Measurements from ENCODE around the gene CNKSR1. TPM values are rescaled to one million over a fixed set of nuclear protein-coding genes. Genes with fewer than 3 reads are reported as not detected.

The CNKSR1 gene
- polyA plus RNA-seq, 1 of the 3 experiments (the other 2 are of a cell fraction) = 0.49 TPM

DNA sequence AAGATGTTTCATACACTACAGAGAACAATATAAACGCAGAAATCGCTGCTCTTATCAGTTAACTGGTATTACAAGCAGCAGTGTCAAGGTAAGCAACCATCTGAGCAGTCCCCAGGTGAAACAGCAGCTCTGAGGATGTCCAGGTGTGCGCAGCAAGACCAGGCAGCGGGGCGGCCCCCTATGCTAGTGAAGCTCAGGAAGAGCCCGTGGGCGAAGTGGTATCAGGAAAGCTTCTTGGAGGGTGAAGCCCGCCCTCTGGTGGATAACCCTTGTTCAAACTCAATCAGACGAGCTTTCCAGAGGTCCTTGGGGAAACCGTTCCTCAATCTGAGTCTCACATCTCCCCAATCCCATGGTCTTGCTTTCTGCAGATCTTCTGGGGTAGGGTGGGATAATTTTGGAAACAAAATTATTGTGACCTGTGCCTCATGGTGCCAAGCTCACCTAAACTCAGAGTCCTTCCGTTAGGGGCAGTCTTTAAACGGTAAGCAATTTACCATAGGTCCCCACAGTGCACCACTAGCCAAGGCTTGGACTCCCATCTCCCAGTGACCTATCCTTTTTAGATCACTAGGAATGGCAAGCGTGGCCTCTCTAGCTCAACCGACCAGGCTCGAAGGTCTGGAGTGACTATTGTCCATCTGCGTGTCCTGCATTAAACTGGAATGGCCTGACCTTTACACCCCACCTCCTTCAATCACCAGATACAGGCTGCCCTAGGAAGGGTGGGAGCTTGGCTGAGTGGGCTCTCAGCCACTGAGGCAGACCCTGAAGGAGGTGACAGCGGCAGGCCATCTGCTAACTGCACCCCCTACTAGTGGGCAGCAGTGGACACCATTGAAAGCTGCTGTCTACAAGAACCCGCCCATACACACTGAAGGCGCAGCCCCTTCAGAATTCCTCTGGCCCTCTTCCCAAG lies 32.0 kb upstream of the CNKSR1 start:
- H2AFZ ChIP-seq (ENCODE audit: low read depth) = no peak overlapping the region
- CTCF ChIA-PET = interaction anchor here (0.5 to 9.3 kb wide), 39 partner anchors 8 to 280 kb away, joined by 3 to 235 read pairs (median 5); partner anchors contain the start of genes C1orf232, CEP85, FAM110D and PDIK1L
- H3K4me1 ChIP-seq (ENCODE audit: control insufficient read depth in 1 of 2, insufficient read depth in 2 of 2, low read depth in 1 of 2, low read length in 1 of 2) = no peaks in the 10 kb centered on the region
- H4K20me1 ChIP-seq (ENCODE audit: insufficient read depth) = no peaks in the 10 kb centered on the region
- H3K79me2 ChIP-seq (ENCODE audit: insufficient read depth) = no peaks in the 10 kb centered on the region
- peak; percentile 81 for DNase-seq
- H3K36me3 ChIP-seq (replicated peaks in 1 of 2; ENCODE audit: control insufficient read depth in 1 of 2, insufficient read depth in 2 of 2, low read length in 1 of 2) = no peaks in the 10 kb centered on the region
- H3F3A ChIP-seq (replicated peaks; ENCODE audit: insufficient read depth) = no peaks in the 10 kb centered on the region
- POLR2A ChIA-PET = interaction anchor here (1.1 to 1.5 kb wide), 3 partner anchors 24 to 41 kb away, joined by 3 to 4 read pairs (median 3); partner anchors contain the start of gene PDIK1L
- H3K9me3 ChIP-seq = no peaks in the 10 kb centered on the region
- TF ChIP-seq NRF1 (IDR thresholded peaks at IDR 0.05; ENCODE audit: low read depth, low read length) (peak; percentile 22; the same call in 1 of the 2 replicates), RXRA (IDR thresholded peaks at IDR 0.05; ENCODE audit: borderline replicate concordance, low read depth) (no peak), SIN3A (IDR thresholded peaks at IDR 0.05; ENCODE audit: borderline replicate concordance, low read depth, low read length) (no peak), FOXM1 (IDR thresholded peaks at IDR 0.05; ENCODE audit: low read depth) (no peak), RAD21 (IDR thresholded peaks at IDR 0.05; ENCODE audit: low read length) (peak; percentile 92), SMC3 (IDR thresholded peaks at IDR 0.05; ENCODE audit: low read depth, low read length) (peak; percentile 98), TCF12 (IDR thresholded peaks at IDR 0.05) (no peak), CHD2 (IDR thresholded peaks at IDR 0.05; ENCODE audit: low read length, partially characterized antibody) (no peak), FOXJ3 (CRISPR knock-in tag; IDR thresholded peaks at IDR 0.05) (no peak)
- TF ChIP-seq, protein P1, sequence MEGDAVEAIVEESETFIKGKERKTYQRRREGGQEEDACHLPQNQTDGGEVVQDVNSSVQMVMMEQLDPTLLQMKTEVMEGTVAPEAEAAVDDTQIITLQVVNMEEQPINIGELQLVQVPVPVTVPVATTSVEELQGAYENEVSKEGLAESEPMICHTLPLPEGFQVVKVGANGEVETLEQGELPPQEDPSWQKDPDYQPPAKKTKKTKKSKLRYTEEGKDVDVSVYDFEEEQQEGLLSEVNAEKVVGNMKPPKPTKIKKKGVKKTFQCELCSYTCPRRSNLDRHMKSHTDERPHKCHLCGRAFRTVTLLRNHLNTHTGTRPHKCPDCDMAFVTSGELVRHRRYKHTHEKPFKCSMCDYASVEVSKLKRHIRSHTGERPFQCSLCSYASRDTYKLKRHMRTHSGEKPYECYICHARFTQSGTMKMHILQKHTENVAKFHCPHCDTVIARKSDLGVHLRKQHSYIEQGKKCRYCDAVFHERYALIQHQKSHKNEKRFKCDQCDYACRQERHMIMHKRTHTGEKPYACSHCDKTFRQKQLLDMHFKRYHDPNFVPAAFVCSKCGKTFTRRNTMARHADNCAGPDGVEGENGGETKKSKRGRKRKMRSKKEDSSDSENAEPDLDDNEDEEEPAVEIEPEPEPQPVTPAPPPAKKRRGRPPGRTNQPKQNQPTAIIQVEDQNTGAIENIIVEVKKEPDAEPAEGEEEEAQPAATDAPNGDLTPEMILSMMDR (IDR thresholded peaks at IDR 0.05) = peak; percentile 73
- no peaks in the 10 kb centered on the region for H3K9me2 ChIP-seq
- peaks cover 14% of the 10 kb centered on the region; the same call in 1 of the 2 replicates for H3K27me3 ChIP-seq (ENCODE audit: insufficient read depth)
- 23% methylated on average over 11 of the region's 19 CpGs for WGBS (ENCODE audit: low lambda C conversion rate)
- H3K27ac ChIP-seq (ENCODE audit: low read depth in 2 of 2, low read length in 1 of 2) = no peak overlapping the region
- no peak overlapping the region for H3K9ac ChIP-seq
- H3K4me3 ChIP-seq (ENCODE audit: low read depth in 2 of 2, low read length in 1 of 2) = no peak overlapping the region
- H3K4me2 ChIP-seq = 0 out of 2 replicates have a peak overlapping the region, but pooled peaks have one; percentile 37

DNA sequence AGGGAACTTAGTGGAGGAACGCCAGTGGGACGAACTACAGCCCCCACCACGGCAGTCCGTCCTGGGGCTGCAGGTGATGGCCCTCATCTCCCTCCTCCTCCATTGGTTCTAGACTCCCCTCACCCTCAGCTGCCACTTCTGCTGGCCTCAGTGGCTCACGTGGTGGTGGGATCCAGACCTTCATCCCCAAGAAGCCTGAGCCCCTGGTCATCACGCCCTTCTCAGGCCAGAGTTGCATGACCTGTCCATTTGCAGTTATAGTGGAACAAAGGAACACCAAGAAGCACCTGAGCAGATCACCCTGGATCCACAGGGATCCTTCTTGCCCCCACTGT lies 31.4 kb upstream of the CNKSR1 start:
- Histone ChIP-seq H3K4me1 (ENCODE audit: control insufficient read depth in 1 of 2, insufficient read depth in 2 of 2, low read depth in 1 of 2, low read length in 1 of 2) (no peaks in the 10 kb centered on the region), H4K20me1 (ENCODE audit: insufficient read depth) (no peaks in the 10 kb centered on the region), H3K27me3 (ENCODE audit: insufficient read depth) (peaks cover 14% of the 10 kb centered on the region; the same call in 1 of the 2 replicates), H3K4me3 (ENCODE audit: low read depth in 2 of 2, low read length in 1 of 2) (no peak overlapping the region), H3K9me3 (no peaks in the 10 kb centered on the region), H3K4me2 (no peak overlapping the region), H2AFZ (ENCODE audit: low read depth) (no peak overlapping the region), H3K9me2 (no peaks in the 10 kb centered on the region), H3K27ac (ENCODE audit: low read depth in 2 of 2, low read length in 1 of 2) (no peak overlapping the region), H3K36me3 (replicated peaks in 1 of 2; ENCODE audit: control insufficient read depth in 1 of 2, insufficient read depth in 2 of 2, low read length in 1 of 2) (no peaks in the 10 kb centered on the region), H3K79me2 (ENCODE audit: insufficient read depth) (no peaks in the 10 kb centered on the region), H3F3A (replicated peaks; ENCODE audit: insufficient read depth) (no peaks in the 10 kb centered on the region), H3K9ac (no peak overlapping the region)
- 5% methylated on average over 4 of the region's 6 CpGs for WGBS (ENCODE audit: low lambda C conversion rate)
- POLR2A ChIA-PET = no interaction called here
- CTCF ChIA-PET = interaction anchor here (0.6 to 9.3 kb wide), 19 partner anchors 13 to 321 kb away, joined by 3 to 235 read pairs (median 6); partner anchors contain the start of genes C1orf232, FAM110D, PDIK1L and TRIM63
- no peak for DNase-seq
- TF ChIP-seq TAF1 (IDR thresholded peaks at IDR 0.05; ENCODE audit: borderline replicate concordance, low read depth, low read length) (no peak), SIN3A (IDR thresholded peaks at IDR 0.05; ENCODE audit: borderline replicate concordance, low read depth, low read length) (no peak), RXRA (IDR thresholded peaks at IDR 0.05; ENCODE audit: borderline replicate concordance, low read depth) (no peak), MAX (IDR thresholded peaks at IDR 0.05; ENCODE audit: low read depth) (no peak), CHD2 (IDR thresholded peaks at IDR 0.05; ENCODE audit: low read length, partially characterized antibody) (no peak), RFX5 (IDR thresholded peaks at IDR 0.05; ENCODE audit: low read length) (no peak), YY1 (IDR thresholded peaks at IDR 0.05; ENCODE audit: low read depth) (no peak), NFIC (IDR thresholded peaks at IDR 0.05; ENCODE audit: borderline replicate concordance) (no peak), TCF12 (IDR thresholded peaks at IDR 0.05) (no peak), USF1 (IDR thresholded peaks at IDR 0.05; ENCODE audit: borderline replicate concordance, low read depth) (no peak), USF2 (IDR thresholded peaks at IDR 0.05; ENCODE audit: borderline replicate concordance, low read depth, low read length) (no peak), FOSL2 (IDR thresholded peaks at IDR 0.05; ENCODE audit: borderline replicate concordance, low read depth) (no peak), POLR2AphosphoS5 (IDR thresholded peaks at IDR 0.05; ENCODE audit: low read depth, low read length) (no peak), FOXM1 (IDR thresholded peaks at IDR 0.05; ENCODE audit: low read depth) (no peak)
- TF ChIP-seq, protein P2, sequence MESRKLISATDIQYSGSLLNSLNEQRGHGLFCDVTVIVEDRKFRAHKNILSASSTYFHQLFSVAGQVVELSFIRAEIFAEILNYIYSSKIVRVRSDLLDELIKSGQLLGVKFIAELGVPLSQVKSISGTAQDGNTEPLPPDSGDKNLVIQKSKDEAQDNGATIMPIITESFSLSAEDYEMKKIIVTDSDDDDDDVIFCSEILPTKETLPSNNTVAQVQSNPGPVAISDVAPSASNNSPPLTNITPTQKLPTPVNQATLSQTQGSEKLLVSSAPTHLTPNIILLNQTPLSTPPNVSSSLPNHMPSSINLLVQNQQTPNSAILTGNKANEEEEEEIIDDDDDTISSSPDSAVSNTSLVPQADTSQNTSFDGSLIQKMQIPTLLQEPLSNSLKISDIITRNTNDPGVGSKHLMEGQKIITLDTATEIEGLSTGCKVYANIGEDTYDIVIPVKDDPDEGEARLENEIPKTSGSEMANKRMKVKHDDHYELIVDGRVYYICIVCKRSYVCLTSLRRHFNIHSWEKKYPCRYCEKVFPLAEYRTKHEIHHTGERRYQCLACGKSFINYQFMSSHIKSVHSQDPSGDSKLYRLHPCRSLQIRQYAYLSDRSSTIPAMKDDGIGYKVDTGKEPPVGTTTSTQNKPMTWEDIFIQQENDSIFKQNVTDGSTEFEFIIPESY (IDR thresholded peaks at IDR 0.05; ENCODE audit: borderline replicate concordance, low read depth) = no peak
